Lung (tissue), 12 donors: ENCODE results near the gene CES3. TPM values are rescaled to one million over a fixed set of nuclear protein-coding genes. Genes with fewer than 3 reads are reported as not detected.
"Not testable (repeated sequence)": the region's sequence is repeated elsewhere in the genome, so short reads cannot be mapped to it uniquely, and the experiment has no call there.

Experiments
- ATAC-seq: fragments of 200-7000 bp; cut with Tn5 transposase; one replicate; pipeline ENCODE4 v1.9.1; 2020; ENCODE audit warnings: moderate number of reproducible peaks; ENCODE audit not compliant: insufficient read depth, low FRiP score
- DNase-seq, 3 donors: peaks; one replicate each; pipeline ENCODE4 v3.0.0-alpha.2; 2013 to 2017
- H3K27ac ChIP-seq, 2 donors: one replicate each; pipeline ENCODE4 v1.5.1; 2013; ENCODE audit warnings: mild to moderate bottlenecking in 2 of 2, moderate library complexity in 2 of 2, control low read depth in 1 of 2, inconsistent platforms in 1 of 2, low read depth in 1 of 2, low read length in 1 of 2
- H3K27me3 ChIP-seq, 3 donors: one replicate each; pipeline ENCODE4 v1.5.1; 2013; ENCODE audit warnings: low read length in 2 of 3; ENCODE audit not compliant: control insufficient read depth in 3 of 3, insufficient read depth in 3 of 3
- H3K36me3 ChIP-seq, 4 donors: one replicate each; pipeline ENCODE4 v1.5.1; 2013; ENCODE audit warnings: low read length in 4 of 4, mild to moderate bottlenecking in 1 of 4, moderate library complexity in 1 of 4; ENCODE audit not compliant: control insufficient read depth in 4 of 4, insufficient read depth in 4 of 4
- H3K4me1 ChIP-seq, 5 donors: one replicate each; pipeline ENCODE4 v1.5.1; 2013; ENCODE audit warnings: low read length in 5 of 5, mild to moderate bottlenecking in 2 of 5, moderate library complexity in 1 of 5; ENCODE audit not compliant: control insufficient read depth in 5 of 5, insufficient read depth in 5 of 5
- H3K4me3 ChIP-seq: one replicate; pipeline ENCODE4 v1.5.1; 2013; ENCODE audit warnings: mild to moderate bottlenecking, control low read depth, moderate library complexity
- H3K9ac ChIP-seq, 2 donors: one replicate each; pipeline ENCODE4 v1.5.1; 2013; ENCODE audit warnings: low read length in 2 of 2, control low read depth in 1 of 2; ENCODE audit not compliant: insufficient read depth in 1 of 2
- H3K9me3 ChIP-seq, 4 donors: one replicate each; pipeline ENCODE4 v1.5.1; 2013; ENCODE audit warnings: low read length in 3 of 4, mild to moderate bottlenecking in 1 of 4, moderate library complexity in 1 of 4; ENCODE audit not compliant: control insufficient read depth in 4 of 4, insufficient read depth in 3 of 4
- WGBS, 2 donors: extraction: QIAGEN DNeasy Blood & Tissue Kit; methylation state at CpG; one replicate each; pipeline ENCODE4 v1.1.7; 2013; 5-methylcytosine and 5-hydroxymethylcytosine counted together
- polyA plus RNA-seq, 2 donors: library from polyadenylated mRNA; stranded (reverse); fragments of 200-250 nt; gene quantifications; one replicate each; pipeline ENCODE4 v1.2.1, GENCODE V29; 2013
- total RNA-seq, 2 donors: library from RNA; depleted of rRNA in 1 of 2; stranded (reverse); fragments of >200 nt in 1 of 2; gene quantifications; one replicate each; pipeline ENCODE4 v1.2.1, GENCODE V29; 2014 to 2021
- TF ChIP-seq, protein P1 (sequence below): IDR thresholded peaks from 2 replicates; pipeline ENCODE4 v1.5.1; 2012; ENCODE audit warnings: mild to moderate bottlenecking; ENCODE audit errors: control extremely low read depth, extremely low read depth
- donor health status: control.
- donor health status: control.
- donor health status: Bipolar disorder and iron deficiency.
- donor health status: healthy.
- donor health status: DM: yes; HTN: yes; CAD: no.

The CES3 gene
- total and polyA plus RNA-seq, 4 donors: 0.57 to 2.6 (median 0.91) TPM

DNA sequence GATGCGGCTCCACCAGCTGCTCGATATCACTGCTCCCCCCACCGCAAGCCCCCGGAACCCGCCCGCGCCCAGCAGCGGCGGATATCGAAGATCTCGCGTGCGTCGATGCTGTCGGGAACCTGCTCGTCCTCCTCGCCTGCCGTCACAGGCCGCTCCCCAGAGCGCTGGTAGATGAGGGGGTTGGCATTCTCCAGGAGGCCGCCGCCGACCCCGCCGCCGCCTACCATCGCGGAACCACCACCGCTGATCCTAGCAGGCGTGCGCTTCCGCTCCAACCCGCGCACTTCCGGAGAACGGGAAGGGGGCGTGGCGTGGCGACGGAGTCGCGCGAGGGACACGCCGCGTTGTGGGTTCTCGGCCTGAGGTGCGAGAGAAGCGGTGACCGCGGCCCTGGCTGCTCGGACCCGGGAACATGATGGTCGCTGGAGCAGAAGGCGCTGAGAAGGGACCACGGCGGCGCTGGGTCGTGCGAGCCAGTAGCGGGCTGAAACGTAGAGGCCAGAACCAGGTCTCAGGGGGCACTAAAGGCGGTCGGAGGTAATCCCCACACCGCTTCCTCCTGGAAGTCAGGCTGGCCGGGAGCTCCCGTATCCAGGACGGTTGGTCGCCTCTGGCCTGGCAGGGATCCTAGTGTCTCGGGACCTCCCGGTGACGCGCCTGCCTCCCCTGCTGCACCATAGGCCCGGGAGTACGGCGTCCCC is 26.8 kb upstream of the CES3 start, which contains the start of gene CIAO2B:
TSS of gene CIAO2B (minus strand) at position 265 of the 701 bp plus-strand sequence. CDS start at position 227, 38 bp downstream.
- Histone ChIP-seq H3K27me3 (no peaks in the 10 kb centered on the region), H3K9me3 (no peaks in the 10 kb centered on the region), H3K9ac (peak within 1 kb of the TSS; percentile 90 to 92), H3K4me1 (peaks cover 7 to 28% (median 16%) of the 10 kb centered on the region in 5 donors), H3K36me3 (peaks cover 4 to 15% (median 15%) of the 10 kb centered on the region in 4 donors), H3K4me3 (peak within 1 kb of the TSS; percentile 95), H3K27ac (peak within 1 kb of the TSS; percentile 93 to 97)
- TF ChIP-seq, protein P1, sequence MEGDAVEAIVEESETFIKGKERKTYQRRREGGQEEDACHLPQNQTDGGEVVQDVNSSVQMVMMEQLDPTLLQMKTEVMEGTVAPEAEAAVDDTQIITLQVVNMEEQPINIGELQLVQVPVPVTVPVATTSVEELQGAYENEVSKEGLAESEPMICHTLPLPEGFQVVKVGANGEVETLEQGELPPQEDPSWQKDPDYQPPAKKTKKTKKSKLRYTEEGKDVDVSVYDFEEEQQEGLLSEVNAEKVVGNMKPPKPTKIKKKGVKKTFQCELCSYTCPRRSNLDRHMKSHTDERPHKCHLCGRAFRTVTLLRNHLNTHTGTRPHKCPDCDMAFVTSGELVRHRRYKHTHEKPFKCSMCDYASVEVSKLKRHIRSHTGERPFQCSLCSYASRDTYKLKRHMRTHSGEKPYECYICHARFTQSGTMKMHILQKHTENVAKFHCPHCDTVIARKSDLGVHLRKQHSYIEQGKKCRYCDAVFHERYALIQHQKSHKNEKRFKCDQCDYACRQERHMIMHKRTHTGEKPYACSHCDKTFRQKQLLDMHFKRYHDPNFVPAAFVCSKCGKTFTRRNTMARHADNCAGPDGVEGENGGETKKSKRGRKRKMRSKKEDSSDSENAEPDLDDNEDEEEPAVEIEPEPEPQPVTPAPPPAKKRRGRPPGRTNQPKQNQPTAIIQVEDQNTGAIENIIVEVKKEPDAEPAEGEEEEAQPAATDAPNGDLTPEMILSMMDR: no peak
- 0% methylated on average over 76 of the region's 76 CpGs for WGBS, 2 donors
- DNase-seq (peak; percentile 88 to 94 (median 91)), ATAC-seq (peak; percentile 92)

DNA sequence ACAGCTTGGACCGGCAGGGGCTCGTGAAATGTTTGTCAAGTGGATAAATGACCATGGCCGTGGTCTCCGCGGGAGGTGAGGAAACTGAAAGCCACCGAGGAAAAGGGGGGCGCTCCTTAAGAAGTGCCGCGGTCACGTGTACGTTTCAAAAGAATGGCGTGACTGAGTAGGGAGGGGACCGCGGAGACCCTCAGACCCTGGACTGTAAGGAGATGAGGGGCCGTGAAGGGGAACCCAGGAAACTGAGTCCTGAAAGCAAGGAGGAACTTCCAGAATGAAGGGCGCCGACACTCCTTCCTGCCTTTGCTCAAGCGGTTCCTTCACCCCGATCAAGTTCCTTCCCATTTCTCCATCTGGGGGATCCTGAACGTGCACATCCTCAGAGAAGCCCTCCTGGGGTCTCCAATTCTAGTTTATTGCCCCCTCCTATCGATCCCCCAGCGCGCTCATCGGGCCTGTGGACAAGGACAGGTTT is 26.2 kb upstream of the CES3 start:
- whole genome bisulfite sequencing, 2 donors: 1 to 2% methylated on average over 20 to 21 of the region's 24 CpGs
- not testable (repeated sequence) for H3K9me3 ChIP-seq, DNase-seq, H3K27me3 ChIP-seq
- peak overlapping the region; percentile 93 to 97 for H3K27ac ChIP-seq
- peaks cover 10 to 19% (median 15%) of the 10 kb centered on the region in 4 donors for H3K36me3 ChIP-seq
- peaks cover 7 to 28% (median 16%) of the 10 kb centered on the region in 5 donors for H3K4me1 ChIP-seq
- peak overlapping the region; percentile 82 to 92 for H3K9ac ChIP-seq
- peak overlapping the region; percentile 95 for H3K4me3 ChIP-seq
- ATAC-seq: peak; percentile 4

DNA sequence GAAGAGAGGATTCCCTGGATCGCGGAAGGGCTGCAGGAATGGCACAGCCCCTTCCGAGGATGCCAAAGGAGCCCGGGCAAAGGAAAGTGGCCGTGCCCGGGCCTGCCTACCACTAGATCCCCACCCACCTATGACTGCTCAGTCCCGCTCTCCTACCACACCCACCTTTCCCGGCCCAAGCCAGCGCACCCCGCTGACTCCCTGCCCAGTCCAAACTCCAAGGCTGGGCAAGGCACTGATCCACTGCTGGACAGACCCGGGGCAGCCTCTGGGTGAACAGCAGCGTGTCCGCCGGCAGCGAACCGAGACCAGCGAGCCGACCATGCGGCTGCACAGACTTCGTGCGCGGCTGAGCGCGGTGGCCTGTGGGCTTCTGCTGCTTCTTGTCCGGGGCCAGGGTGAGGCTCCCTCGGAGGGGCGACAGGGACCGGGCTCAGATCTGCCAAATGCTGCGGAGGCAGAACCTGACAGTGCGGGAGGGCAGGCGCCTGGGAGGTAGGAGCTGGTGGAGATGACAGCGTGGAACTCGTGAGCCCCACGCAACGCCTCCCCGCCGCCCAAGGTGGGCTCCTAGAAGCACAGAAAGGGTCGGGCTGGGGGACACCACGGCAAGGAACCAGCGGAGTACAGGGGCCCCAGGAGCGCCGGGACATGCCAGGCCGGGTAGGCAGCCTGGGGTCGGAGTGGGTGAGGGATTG is 25.6 kb upstream of the CES3 start, which contains the start of gene CES2:
TSS of gene CES2 (plus strand) at position 203 of the 698 bp plus-strand sequence. CDS start at position 323, 120 bp downstream.
- H3K4me1 ChIP-seq: peaks cover 7 to 28% (median 16%) of the 10 kb centered on the region in 5 donors
- H3K9me3 ChIP-seq: no peaks in the 10 kb centered on the region
- no peaks in the 10 kb centered on the region for H3K27me3 ChIP-seq
- TF ChIP-seq, protein P1: no peak
- H3K36me3 ChIP-seq: peaks cover 13 to 22% (median 19%) of the 10 kb centered on the region in 4 donors
- H3K4me3 ChIP-seq: peak within 1 kb of the TSS; percentile 95
- WGBS, 2 donors: 40 to 59% methylated on average over 44 of the region's 44 CpGs
- ATAC-seq (peak; percentile 54), DNase-seq (no peak)
- peak within 1 kb of the TSS; percentile 93 to 97 for H3K27ac ChIP-seq
- H3K9ac ChIP-seq: peak within 1 kb of the TSS; percentile 82 to 92

DNA sequence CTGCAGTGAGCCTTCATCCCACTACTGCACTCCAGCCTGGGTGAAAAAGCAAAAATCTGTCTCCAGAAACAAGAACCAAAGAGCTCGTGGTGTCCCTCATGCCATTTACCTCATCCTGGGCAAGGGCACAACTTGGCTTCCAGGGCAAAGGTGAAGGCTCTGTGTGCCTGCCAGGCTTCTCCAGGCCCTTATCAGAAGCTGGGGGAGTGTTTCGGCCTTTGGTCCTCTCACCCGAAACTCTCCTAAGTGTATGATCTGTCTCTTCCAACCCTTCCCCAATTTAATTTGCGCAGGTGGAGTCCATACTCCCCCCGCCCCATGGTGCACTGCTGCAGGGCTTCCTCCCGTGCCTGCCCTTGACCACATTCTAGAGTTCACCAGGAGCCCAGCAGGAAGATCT is 24.6 kb upstream of the CES3 start:
- Histone ChIP-seq H3K9ac (peak overlapping the region in 1 of 2 donors; percentile 5), H3K36me3 (peaks cover 22 to 32% (median 28%) of the 10 kb centered on the region in 4 donors), H3K9me3 (no peaks in the 10 kb centered on the region), H3K4me3 (no peak overlapping the region), H3K4me1 (peaks cover 7 to 28% (median 16%) of the 10 kb centered on the region in 5 donors), H3K27me3 (no peaks in the 10 kb centered on the region), H3K27ac (peak overlapping the region in 1 of 2 donors; percentile 53)
- 86 to 93% methylated on average over 6 of the region's 6 CpGs for WGBS, 2 donors
- TF ChIP-seq, protein P1: no peak
- DNase-seq: no peak
- ATAC-seq: no peak
